HEK293T (cell line): Measurements from ENCODE around the gene ITGA3.

ENCODE experiments used
- ARNT ChIP-seq: fragments of 450-650 bp; IDR thresholded peaks from 2 replicates; pipeline ENCODE4 v1.6.1; 2017; ENCODE audit warnings: mild to moderate bottlenecking
- BHLHE40 ChIP-seq: fragments of 450-650 bp; IDR thresholded peaks from 2 replicates; pipeline ENCODE4 v1.6.1; 2016; ENCODE audit warnings: mild to moderate bottlenecking, moderate library complexity, borderline replicate concordance
- CTBP1 ChIP-seq: fragments of 450-650 bp; IDR thresholded peaks from 2 replicates; pipeline ENCODE4 v1.6.1; 2016; ENCODE audit warnings: borderline replicate concordance
- FOXK2 ChIP-seq: fragments of 450-650 bp; IDR thresholded peaks from 2 replicates; pipeline ENCODE4 v1.6.1; 2016; ENCODE audit warnings: mild to moderate bottlenecking
- SP1 ChIP-seq: fragments of 450-650 bp; IDR thresholded peaks from 2 replicates; pipeline ENCODE4 v1.6.1; 2017
- SUZ12 ChIP-seq: fragments of 450-650 bp; IDR thresholded peaks from 2 replicates; pipeline ENCODE4 v1.6.1; 2016; ENCODE audit warnings: mild to moderate bottlenecking
- ZNF384 ChIP-seq: fragments of 450-650 bp; IDR thresholded peaks from 2 replicates; pipeline ENCODE4 v1.6.1; 2016

- no peak for TF ChIP-seq CTBP1
- TF ChIP-seq FOXK2 = no peak
- no peak for TF ChIP-seq ARNT
- no peak for TF ChIP-seq BHLHE40
- TF ChIP-seq ZNF384 = no peak
- TF ChIP-seq SP1 = no peak
- no peak for TF ChIP-seq SUZ12
Observed at GRCh38 chr17:50133028-50133768, 77.3 kb downstream of the ITGA3 start.
